Keratinocyte (primary cell): ENCODE results near the gene ROR2. TPM values are rescaled to one million over a fixed set of nuclear protein-coding genes. Genes with fewer than 3 reads are reported as not detected.

Source experiments
- DNase-seq: peaks from one replicate; pipeline ENCODE4 v3.0.0-alpha.2; 2011; ENCODE audit warnings: low read depth, missing footprints, low spot score
- FAIRE-seq: peaks from 2 replicates; lab custom pipeline; 2011; peaks lifted over from hg19 to GRCh38; lab: Jason Lieb, UNC
- H2AFZ ChIP-seq: 2 replicates; pipeline ENCODE4 v1.6.0; 2012; ENCODE audit warnings: low read length, control low read depth, inconsistent platforms; ENCODE audit not compliant: control insufficient read depth
- H3K27ac ChIP-seq: 2 replicates; pipeline ENCODE4 v1.5.1; 2011; ENCODE audit warnings: low read length; ENCODE audit not compliant: control insufficient read depth, insufficient read depth
- H3K27me3 ChIP-seq: 3 replicates; pipeline ENCODE4 v1.6.0; 2011; ENCODE audit warnings: low read length; ENCODE audit not compliant: control insufficient read depth, insufficient read depth; ENCODE audit errors: extremely low read depth
- H3K36me3 ChIP-seq, 2 experiments: 2 replicates in 1 of 2; 3 replicates in 1 of 2; pipeline ENCODE4 v1.5.1; 2011; ENCODE audit warnings: low read length in 2 of 2, mild to moderate bottlenecking in 1 of 2; ENCODE audit not compliant: control insufficient read depth in 2 of 2, insufficient read depth in 2 of 2; ENCODE audit errors: extremely low read depth in 1 of 2
- H3K4me1 ChIP-seq: 3 replicates; pipeline ENCODE4 v1.5.1; 2011; ENCODE audit warnings: low read length; ENCODE audit not compliant: control insufficient read depth, insufficient read depth; ENCODE audit errors: extremely low read depth
- H3K4me2 ChIP-seq: 3 replicates; pipeline ENCODE4 v1.6.0; 2011; ENCODE audit warnings: low read depth, low read length; ENCODE audit not compliant: control insufficient read depth, insufficient read depth; ENCODE audit errors: extremely low read depth
- H3K4me3 ChIP-seq, 3 experiments: fragments of 200-600 bp in 1 of 3; sonication (generic) in 1 of 3; 2 replicates in 2 of 3; 3 replicates in 1 of 3; pipeline ENCODE4 v1.5.1; 2011 to 2016; ENCODE audit warnings: low read length in 3 of 3, mild to moderate bottlenecking in 3 of 3, control low read depth in 2 of 3, inconsistent platforms in 1 of 3, low read depth in 1 of 3, mixed read lengths in 1 of 3, mixed run types in 1 of 3, moderate library complexity in 1 of 3; ENCODE audit not compliant: control insufficient read depth in 2 of 3, insufficient read depth in 2 of 3; ENCODE audit errors: extremely low read depth in 1 of 3
- H3K79me2 ChIP-seq: 2 replicates; pipeline ENCODE4 v1.6.0; 2012; ENCODE audit warnings: low read length; ENCODE audit not compliant: control insufficient read depth, insufficient read depth
- H3K9ac ChIP-seq: 3 replicates; pipeline ENCODE4 v1.6.0; 2011; ENCODE audit warnings: low read length; ENCODE audit not compliant: control insufficient read depth, insufficient read depth; ENCODE audit errors: extremely low read depth
- H3K9me1 ChIP-seq: 3 replicates; pipeline ENCODE4 v1.6.0; 2011; ENCODE audit warnings: low read length; ENCODE audit not compliant: control insufficient read depth, insufficient read depth; ENCODE audit errors: extremely low read depth
- H3K9me3 ChIP-seq: 2 replicates; pipeline ENCODE4 v1.5.1; 2012; ENCODE audit warnings: low read depth, low read length; ENCODE audit not compliant: control insufficient read depth
- H4K20me1 ChIP-seq: 3 replicates; pipeline ENCODE4 v1.6.0; 2011; ENCODE audit warnings: low read length; ENCODE audit not compliant: control insufficient read depth, insufficient read depth; ENCODE audit errors: extremely low read depth
- CTCF ChIP-seq, 3 experiments: IDR thresholded peaks in 1 of 3; conservative IDR thresholded peaks in 1 of 3; optimal IDR thresholded peaks in 1 of 3; 2 replicates in 2 of 3; 3 replicates in 1 of 3; pipeline versions ENCODE3 to v1.5.1; 2011; ENCODE audit warnings: low read length in 3 of 3, mild to moderate bottlenecking in 3 of 3, moderate library complexity in 2 of 3, control low read depth in 1 of 3, inconsistent platforms in 1 of 3; ENCODE audit not compliant: insufficient read depth in 2 of 3; ENCODE audit errors: extremely low read depth in 1 of 3
- EZH2 ChIP-seq: IDR thresholded peaks from one replicate; pipeline ENCODE4 v1.6.1; 2012; ENCODE audit warnings: inconsistent platforms, mild to moderate bottlenecking, low read length, moderate library complexity
- dilution Hi-C: fragments of 300-500 bp; cut with MboI; formaldehyde crosslinking; loops from one replicate; pipeline ENCODE4 v1.7.0; 2020; ENCODE audit warnings: low sequenced_read_pairs; ENCODE audit not compliant: extremely low pct_ligation_motif_present
- polyA plus RNA-seq, 5 experiments: library from polyadenylated mRNA; depleted of rRNA in 3 of 5; stranded (reverse) in 3 of 5; stranded (forward) in 1 of 5; unstranded in 1 of 5; fragments of >200 nt; gene quantifications; 1 replicate in 1 of 5; 2 replicates in 3 of 5; 3 replicates in 1 of 5; pipeline versions ENCODE4 v1.2.1 to v1.2.3, GENCODE V29; 2011 to 2012; ENCODE audit warnings: missing spikeins in 2 of 5, low read depth in 1 of 5, low replicate concordance in 1 of 5

Gene ROR2
- polyA plus RNA-seq, 1 donor (not counting 4 experiments of a cell fraction or from before 2014, with no cell fraction given) = 0.22 TPM

- no peak overlapping the region for H3K4me3 ChIP-seq
- H3K4me2 ChIP-seq = no peak overlapping the region
- H3K79me2 ChIP-seq = no peaks in the 10 kb centered on the region
- H3K36me3 ChIP-seq = no peaks in the 10 kb centered on the region
- H3K9ac ChIP-seq = no peak overlapping the region
- H2AFZ ChIP-seq = no peak overlapping the region
- H3K27ac ChIP-seq = no peak overlapping the region
- H3K9me3 ChIP-seq = no peaks in the 10 kb centered on the region
- no peaks in the 10 kb centered on the region for H4K20me1 ChIP-seq
- DNase-seq = no peak
- dilution Hi-C loops = no loop called here
- peaks cover 44% of the 10 kb centered on the region for H3K27me3 ChIP-seq
- peaks cover 4% of the 10 kb centered on the region for H3K4me1 ChIP-seq
- FAIRE-seq = no peak
- no peaks in the 10 kb centered on the region for H3K9me1 ChIP-seq
- TF ChIP-seq EZH2 (no peak), CTCF (optimal IDR thresholded peaks at IDR 0.05 in 1 of 3, IDR thresholded peaks at IDR 0.05 in 1 of 3, conservative IDR thresholded peaks at IDR 0.05 in 1 of 3; ENCODE audit: extremely low read depth in 1 of 3, insufficient read depth in 2 of 3, low read length in 3 of 3) (no peak)
Observed at GRCh38 chr9:91944711-91945110, 5.3 kb downstream of the ROR2 start.

GRCh38 chr9:91943478-91944470, 6.3 kb downstream of the ROR2 start:
- H3K27ac ChIP-seq = no peak overlapping the region
- no peak overlapping the region for H2AFZ ChIP-seq
- no peak overlapping the region for H3K4me3 ChIP-seq
- H3K4me2 ChIP-seq = no peak overlapping the region
- DNase-seq (peak; percentile 21), FAIRE-seq (no peak)
- H3K9me1 ChIP-seq = no peaks in the 10 kb centered on the region
- no peak overlapping the region for H3K9ac ChIP-seq
- H3K27me3 ChIP-seq = peaks cover 34% of the 10 kb centered on the region
- dilution Hi-C loops = no loop called here
- no peaks in the 10 kb centered on the region for H4K20me1 ChIP-seq
- TF ChIP-seq EZH2 (no peak), CTCF (optimal IDR thresholded peaks at IDR 0.05 in 1 of 3, IDR thresholded peaks at IDR 0.05 in 1 of 3, conservative IDR thresholded peaks at IDR 0.05 in 1 of 3; ENCODE audit: extremely low read depth in 1 of 3, insufficient read depth in 2 of 3, low read length in 3 of 3) (no peak)
- H3K36me3 ChIP-seq = no peaks in the 10 kb centered on the region
- no peaks in the 10 kb centered on the region for H3K79me2 ChIP-seq
- peaks cover 4% of the 10 kb centered on the region for H3K4me1 ChIP-seq
- H3K9me3 ChIP-seq = no peaks in the 10 kb centered on the region
